ENCODE results near the gene ERICH4.
A peak's percentile ranks its signal among the peaks of the same experiment; 100 is the strongest.
"Not testable (repeated sequence)": the region's sequence is repeated elsewhere in the genome, so short reads cannot be mapped to it uniquely, and the experiment has no call there.

The ERICH4 gene

GRCh38 chr19:41435936-41436673, 6.9 kb upstream of the ERICH4 start:
- DNase-seq, result no peak

GRCh38 chr19:41436674-41436951, 6.3 kb upstream of the ERICH4 start:
- DNase-seq, result no peak

- DNase-seq, result no peak
Observed at GRCh38 chr19:41437944-41438574, 4.9 kb upstream of the ERICH4 start.

GRCh38 chr19:41439441-41440222, 3.3 kb upstream of the ERICH4 start, which contains the start of gene DMAC2:
TSS of gene DMAC2 (minus strand) at chr19:41439912. CDS start at chr19:41439899, 13 bp downstream.
- DNase-seq, result peak; percentile 94

GRCh38 chr19:41441321-41441945, 1.5 kb upstream of the ERICH4 start:
- DNase-seq, result no peak

GRCh38 chr19:41443813-41444455, 978 bp downstream of the ERICH4 start:
- no peak for DNase-seq

- no peak for DNase-seq
Observed at GRCh38 chr19:41445575-41445974, 2.6 kb downstream of the ERICH4 start.

- DNase-seq, result no peak
Observed at GRCh38 chr19:41447732-41448332, 4.9 kb downstream of the ERICH4 start.

GRCh38 chr19:41449079-41449864, 6.3 kb downstream of the ERICH4 start:
- DNase-seq, result peak; percentile 30

GRCh38 chr19:41449865-41450178, 6.9 kb downstream of the ERICH4 start:
- no peak for DNase-seq

- no peak for DNase-seq
Observed at GRCh38 chr19:41452584-41453275, 9.8 kb downstream of the ERICH4 start.

- DNase-seq, result no peak
Observed at GRCh38 chr19:41455936-41456335, 13.0 kb downstream of the ERICH4 start.

GRCh38 chr19:41456342-41456918, 13.5 kb downstream of the ERICH4 start:
- no peak for DNase-seq

GRCh38 chr19:41457241-41457640, 14.3 kb downstream of the ERICH4 start:
- DNase-seq, result no peak

- DNase-seq, result no peak
Observed at GRCh38 chr19:41462497-41462896, 19.5 kb downstream of the ERICH4 start.

- DNase-seq, result not testable (repeated sequence)
Observed at GRCh38 chr19:41463257-41464256, 20.6 kb downstream of the ERICH4 start.

GRCh38 chr19:41476583-41476982, 33.6 kb downstream of the ERICH4 start:
- DNase-seq, result no peak

- DNase-seq, result no peak
Observed at GRCh38 chr19:41478171-41478570, 35.2 kb downstream of the ERICH4 start.

Data from NCI-H345 (cell line).